Measurements from ENCODE around the gene ZNF100.

The ZNF100 gene

DNA sequence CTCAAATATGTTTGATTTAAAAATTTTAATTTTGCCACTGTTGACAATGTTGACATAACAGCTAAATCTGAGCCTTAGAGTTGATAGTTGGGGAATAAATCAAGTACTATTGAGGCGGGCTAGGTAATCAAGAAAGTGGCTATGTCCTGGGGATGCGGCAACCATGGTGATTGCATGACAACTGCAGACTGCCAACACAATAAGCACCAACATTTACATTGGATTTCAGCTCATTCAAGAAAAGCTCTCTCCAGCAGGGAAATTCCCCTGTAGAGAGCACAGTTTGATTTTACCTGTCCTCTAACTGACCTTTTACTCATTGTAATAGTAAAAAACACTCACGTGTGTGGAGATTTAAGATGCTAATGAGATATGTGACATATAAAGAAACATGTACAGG, 63.1 kb downstream of the ZNF100 start:
- TF ChIP-seq GATA3 (IDR thresholded peaks at IDR 0.05; ENCODE audit: low read depth, low read length) (no peak), GATA2 (IDR thresholded peaks at IDR 0.05; ENCODE audit: low read depth, low read length) (no peak)

- TF ChIP-seq GATA2 (IDR thresholded peaks at IDR 0.05; ENCODE audit: low read depth, low read length): no peak
- no peak for TF ChIP-seq GATA3 (IDR thresholded peaks at IDR 0.05; ENCODE audit: low read depth, low read length)
Observed at GRCh38 chr19:21699197-21699596, 68.2 kb downstream of the ZNF100 start.

DNA sequence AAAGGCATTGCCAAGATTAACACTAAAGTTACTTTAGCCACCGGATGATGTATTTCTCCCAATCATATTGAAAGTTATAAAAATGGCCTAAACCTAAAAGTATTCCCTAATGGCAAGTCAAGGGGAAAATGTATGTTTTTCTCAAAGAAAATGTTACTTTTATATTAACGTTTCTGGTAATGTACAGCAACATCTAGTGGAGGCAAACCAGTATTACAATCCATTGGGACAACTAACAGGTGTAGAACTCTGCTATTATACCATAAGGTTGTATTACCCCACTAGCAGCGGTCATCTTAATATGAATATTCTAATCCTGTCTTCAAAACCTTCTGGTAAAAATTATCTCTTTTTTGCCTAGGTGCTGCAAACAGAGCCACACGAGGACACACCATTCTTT, 69.2 kb downstream of the ZNF100 start:
- TF ChIP-seq GATA3 (IDR thresholded peaks at IDR 0.05; ENCODE audit: low read depth, low read length): no peak
- TF ChIP-seq GATA2 (IDR thresholded peaks at IDR 0.05; ENCODE audit: low read depth, low read length): no peak

DNA sequence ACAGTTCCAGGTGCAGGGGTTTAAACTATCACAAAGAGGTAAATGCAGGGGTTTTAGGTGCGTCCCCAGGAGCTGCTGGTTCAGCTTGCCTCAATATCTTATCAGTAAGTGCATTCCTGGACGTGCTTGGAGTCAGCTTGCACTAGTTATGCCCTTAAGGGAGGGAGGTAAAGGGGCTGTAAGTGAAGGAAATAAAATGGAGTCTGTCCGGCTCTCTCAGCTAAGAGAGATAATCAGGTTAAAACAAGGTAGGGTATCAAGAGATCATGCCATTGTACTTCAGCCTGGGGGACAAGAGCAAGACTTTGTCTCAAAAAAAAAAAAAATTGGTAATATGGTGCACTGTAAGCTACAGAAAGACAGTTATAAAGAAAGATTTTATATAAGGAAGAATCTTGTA, 69.7 kb downstream of the ZNF100 start:
- no peak for TF ChIP-seq GATA3 (IDR thresholded peaks at IDR 0.05; ENCODE audit: low read depth, low read length)
- TF ChIP-seq GATA2 (IDR thresholded peaks at IDR 0.05; ENCODE audit: low read depth, low read length): no peak

- no peak for TF ChIP-seq GATA2 (IDR thresholded peaks at IDR 0.05; ENCODE audit: low read depth, low read length)
- no peak for TF ChIP-seq GATA3 (IDR thresholded peaks at IDR 0.05; ENCODE audit: low read depth, low read length)
Observed at GRCh38 chr19:21694171-21694906, 73.0 kb downstream of the ZNF100 start.

GRCh38 chr19:21693399-21693798, 74.0 kb downstream of the ZNF100 start:
- TF ChIP-seq GATA3 (IDR thresholded peaks at IDR 0.05; ENCODE audit: low read depth, low read length) (no peak), GATA2 (IDR thresholded peaks at IDR 0.05; ENCODE audit: low read depth, low read length) (no peak)

DNA sequence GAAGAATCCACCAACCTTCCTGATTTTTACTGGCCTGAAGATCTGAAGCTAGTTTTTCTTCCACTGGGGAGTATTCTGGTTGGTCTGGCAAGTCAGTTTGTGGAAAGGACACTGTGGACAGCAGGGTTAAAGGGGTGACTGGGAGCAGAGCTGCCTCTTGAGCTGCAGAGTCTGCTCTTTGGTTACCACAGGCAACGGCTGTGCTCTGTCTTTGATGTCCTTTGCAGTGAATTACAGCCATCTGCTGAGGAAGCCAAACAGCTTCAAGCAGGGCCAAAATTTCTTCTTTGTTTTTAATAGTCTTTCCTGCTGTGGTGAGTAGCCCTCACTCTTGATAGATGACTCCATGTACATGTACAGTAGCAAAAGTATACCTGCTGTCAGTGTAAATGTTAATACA, 75.7 kb downstream of the ZNF100 start:
- TF ChIP-seq GATA3 (IDR thresholded peaks at IDR 0.05; ENCODE audit: low read depth, low read length): no peak
- no peak for TF ChIP-seq GATA2 (IDR thresholded peaks at IDR 0.05; ENCODE audit: low read depth, low read length)

DNA sequence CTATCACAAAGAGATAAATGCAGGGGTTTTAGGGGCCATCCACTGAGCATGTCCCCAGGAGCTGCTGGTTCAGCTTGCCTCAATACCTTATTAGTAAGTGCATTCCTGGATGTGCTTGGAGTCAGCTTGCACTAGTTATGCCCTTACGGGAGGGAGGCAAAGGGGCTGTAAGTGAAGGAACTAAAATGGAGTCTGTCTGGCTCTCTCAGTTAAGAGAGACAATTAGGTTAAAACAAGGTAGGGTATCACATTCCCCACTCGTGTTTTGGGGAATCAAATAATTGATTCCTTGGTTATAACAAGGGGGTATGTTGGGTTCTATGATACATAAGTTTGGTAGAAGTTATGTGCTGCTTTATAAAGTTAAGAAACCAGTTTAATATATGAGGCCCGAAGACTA, 78.9 kb downstream of the ZNF100 start:
- no peak for TF ChIP-seq GATA2 (IDR thresholded peaks at IDR 0.05; ENCODE audit: low read depth, low read length)
- TF ChIP-seq GATA3 (IDR thresholded peaks at IDR 0.05; ENCODE audit: low read depth, low read length): no peak

GRCh38 chr19:21680671-21681070, 86.7 kb downstream of the ZNF100 start:
- TF ChIP-seq GATA2 (IDR thresholded peaks at IDR 0.05; ENCODE audit: low read depth, low read length) (no peak), GATA3 (IDR thresholded peaks at IDR 0.05; ENCODE audit: low read depth, low read length) (no peak)

- TF ChIP-seq GATA3 (IDR thresholded peaks at IDR 0.05; ENCODE audit: low read depth, low read length) (no peak), GATA2 (IDR thresholded peaks at IDR 0.05; ENCODE audit: low read depth, low read length) (no peak)
Observed at GRCh38 chr19:21680026-21680425, 87.4 kb downstream of the ZNF100 start.

- no peak for TF ChIP-seq GATA3 (IDR thresholded peaks at IDR 0.05; ENCODE audit: low read depth, low read length)
- TF ChIP-seq GATA2 (IDR thresholded peaks at IDR 0.05; ENCODE audit: low read depth, low read length): no peak
Observed at GRCh38 chr19:21677696-21678418, 89.5 kb downstream of the ZNF100 start.

DNA sequence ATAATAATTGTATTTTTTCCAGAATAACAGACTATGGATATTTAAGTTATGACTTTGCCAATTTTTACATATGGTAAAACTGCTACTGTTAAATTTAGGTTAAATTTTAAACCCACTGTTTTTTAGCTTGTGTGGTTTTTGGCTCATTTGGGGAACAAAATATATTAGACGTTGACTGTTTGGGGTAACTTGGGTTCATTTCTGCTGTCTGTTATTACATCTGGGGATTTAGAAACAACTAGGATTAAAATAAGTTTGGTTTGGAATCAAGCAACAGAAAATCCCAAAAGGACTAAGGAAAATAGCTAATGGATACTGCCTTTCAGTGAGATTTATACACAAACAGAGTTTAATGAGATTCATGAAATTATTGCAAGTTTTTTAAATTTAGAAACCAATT, 92.9 kb downstream of the ZNF100 start:
- TF ChIP-seq GATA3 (IDR thresholded peaks at IDR 0.05; ENCODE audit: low read depth, low read length) (no peak), GATA2 (IDR thresholded peaks at IDR 0.05; ENCODE audit: low read depth, low read length) (no peak)
